Stimulated activated CD4-positive, alpha-beta T cell treated with anti-CD3 and anti-CD28 coated beads, Interleukin-15, amount 100 ng/mL, for 1 hour (primary cell): ENCODE data around the gene STAMBPL1.

Experiments used
- DNase-seq, 2 donors: peaks; one replicate each; pipeline ENCODE4 v3.0.0-alpha.2; 2020; ENCODE audit warnings: low read depth in 1 of 2, low spot score in 1 of 2

STAMBPL1 gene

DNA sequence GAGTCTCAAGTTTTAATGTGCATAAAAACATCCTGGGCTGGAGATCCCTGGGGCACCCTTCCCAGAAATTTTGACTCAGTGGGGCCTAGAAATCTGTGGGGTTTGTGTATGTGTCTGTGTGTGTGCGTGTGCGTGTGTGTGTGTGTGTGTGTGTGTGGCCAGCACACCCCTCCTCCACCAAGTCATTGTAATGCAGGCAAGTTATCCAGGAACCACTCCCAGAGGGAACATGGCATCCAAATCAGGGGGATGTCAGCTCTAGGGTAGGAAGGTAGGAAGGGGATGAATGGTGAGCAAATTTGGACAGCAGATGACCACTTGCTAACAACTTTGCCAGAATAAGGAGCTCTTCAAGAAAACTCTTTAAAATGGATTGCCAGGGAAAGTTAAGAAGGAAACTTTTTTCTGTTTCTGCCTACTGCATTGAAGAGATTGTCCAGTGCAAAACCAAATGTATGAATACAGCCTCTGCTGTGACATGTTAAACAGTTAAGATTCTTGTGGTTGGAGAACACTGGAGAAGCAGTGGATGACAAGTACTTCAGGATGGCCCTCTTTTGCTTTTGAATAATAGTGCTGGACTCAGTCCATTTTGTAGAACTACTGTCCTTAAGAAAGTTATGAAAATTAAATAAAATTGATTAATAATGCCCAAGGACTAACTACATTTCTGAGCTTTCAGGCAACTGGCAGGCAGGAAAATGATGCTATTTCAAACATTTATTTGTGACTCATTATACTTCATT, 12.3 kb downstream of the STAMBPL1 start:
- no peak for DNase-seq

DNA sequence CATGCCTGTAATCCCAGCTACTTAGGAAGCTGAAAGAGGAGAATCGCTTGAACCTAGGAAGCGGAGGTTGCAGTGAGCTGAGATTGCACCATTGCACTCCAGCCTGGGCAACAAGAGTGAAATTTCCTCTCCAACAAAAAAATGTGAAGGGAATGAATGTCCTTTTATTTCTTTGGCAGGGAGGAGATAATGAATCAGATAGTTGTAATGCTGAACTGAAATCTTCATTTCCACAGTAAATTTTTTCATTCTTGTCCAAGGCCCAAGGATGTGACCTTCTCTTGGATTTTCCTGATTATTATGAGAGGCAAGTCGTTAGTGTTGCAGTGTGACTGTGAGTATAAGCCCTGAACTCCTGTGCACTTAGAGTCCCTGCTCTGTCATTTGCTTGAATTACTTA, 13.6 kb downstream of the STAMBPL1 start:
- no peak for DNase-seq

DNA sequence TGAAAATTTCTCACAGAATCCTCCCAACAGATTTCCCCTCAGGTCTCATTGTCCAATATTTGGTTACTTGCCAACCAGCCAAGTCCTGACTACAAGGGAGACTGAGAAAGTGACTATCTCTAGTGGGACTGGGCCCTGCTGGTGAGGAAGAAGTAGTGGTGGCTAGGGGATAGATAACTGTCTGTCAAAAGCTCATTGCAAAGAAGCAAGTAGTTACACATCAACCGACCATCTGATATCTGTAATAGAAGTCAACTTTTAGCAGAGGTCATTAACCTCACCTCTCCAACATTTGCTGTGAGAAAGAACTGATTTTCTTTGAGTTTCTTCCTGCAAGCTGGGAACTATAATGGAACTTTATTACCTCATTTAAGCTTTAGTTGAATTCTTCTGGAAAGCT, 15.2 kb downstream of the STAMBPL1 start:
- DNase-seq = no peak

DNA sequence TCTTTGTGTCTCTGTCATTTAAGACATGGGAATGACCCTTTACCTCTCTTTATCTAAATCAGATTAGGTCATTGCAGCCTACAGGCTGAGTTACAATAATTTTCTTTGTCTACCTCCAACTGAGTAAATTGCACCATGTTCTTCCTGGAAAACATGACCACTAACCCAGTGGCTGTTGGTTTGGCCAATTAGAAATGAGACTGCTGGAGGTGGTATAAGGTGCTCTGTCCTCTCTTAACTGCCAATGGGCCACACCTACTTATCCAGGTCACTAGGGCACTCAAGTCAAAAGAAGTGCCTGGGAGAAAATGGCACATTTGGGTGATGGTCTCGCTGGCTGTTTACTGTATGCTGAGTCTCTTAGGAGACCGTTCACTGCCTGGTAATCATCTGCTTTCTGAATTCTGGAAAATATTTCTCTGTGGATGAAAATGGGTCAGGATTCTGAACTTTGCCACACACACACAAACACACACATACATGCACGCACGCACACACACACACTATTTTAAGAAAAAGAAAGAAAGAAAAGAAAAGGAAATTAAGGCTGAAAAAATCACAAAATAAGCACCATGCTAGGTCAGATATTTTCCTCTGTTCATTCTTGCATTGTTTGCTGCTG, 16.4 kb downstream of the STAMBPL1 start:
- DNase-seq = no peak

DNA sequence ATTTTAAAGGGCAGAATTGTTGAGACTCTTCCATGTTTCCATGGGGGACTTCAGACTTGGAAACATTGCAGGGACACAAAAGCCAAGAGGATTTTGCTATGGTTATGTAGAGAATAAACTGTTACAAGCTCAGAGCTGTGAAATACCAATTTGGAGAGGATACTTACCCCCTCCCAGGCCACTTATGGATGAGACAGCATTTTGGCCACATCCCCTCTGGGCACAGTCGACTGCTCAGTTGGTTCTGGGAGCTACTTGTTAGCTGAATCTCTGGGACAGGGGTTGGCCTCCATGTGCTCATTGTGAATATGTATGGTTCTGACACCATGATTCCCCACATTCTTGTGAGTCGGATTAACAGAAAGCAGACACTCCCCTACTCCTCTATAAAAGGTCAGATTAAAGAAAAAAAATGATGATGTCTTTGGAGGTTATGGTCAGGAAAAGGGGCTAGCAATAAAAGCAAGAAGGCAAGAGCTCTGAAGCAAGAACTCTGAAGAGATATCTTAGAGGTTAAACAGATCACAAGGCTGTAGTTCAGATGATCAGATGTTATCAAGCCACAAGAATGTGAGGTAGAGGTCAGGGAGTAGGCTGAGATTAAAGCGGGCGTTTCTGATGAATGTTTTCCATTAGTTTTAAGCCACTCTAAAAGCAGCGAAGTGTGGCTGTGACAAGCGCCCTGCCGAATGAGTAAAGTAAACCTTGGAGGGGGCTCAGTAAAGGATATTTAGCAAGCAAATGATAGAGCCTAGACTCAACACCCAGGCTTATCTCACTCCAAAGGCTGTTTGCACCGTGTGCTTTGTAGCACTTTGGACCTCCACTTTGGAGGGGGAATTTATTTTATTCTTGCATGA, 17.2 kb downstream of the STAMBPL1 start:
- DNase-seq = no peak

DNA sequence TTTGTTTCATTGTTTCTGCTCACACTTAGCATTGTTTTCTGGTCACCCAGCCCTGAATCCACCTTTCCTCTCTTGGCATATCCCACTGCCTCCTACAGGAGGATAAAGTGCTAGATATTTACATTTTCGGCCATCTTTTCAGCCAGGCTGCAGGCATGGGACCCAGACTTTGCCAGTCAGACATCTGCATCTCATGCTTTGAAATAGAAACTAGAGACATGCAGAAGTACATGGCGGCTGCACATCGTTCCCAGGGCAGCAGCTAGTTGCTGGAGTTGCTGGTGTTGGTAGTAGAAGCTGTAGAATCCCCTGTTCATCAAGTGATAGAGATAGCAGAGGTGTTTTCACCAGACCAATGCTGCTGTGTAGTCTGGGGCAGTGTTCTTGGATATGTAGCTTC, 18.7 kb downstream of the STAMBPL1 start:
- no peak for DNase-seq

DNA sequence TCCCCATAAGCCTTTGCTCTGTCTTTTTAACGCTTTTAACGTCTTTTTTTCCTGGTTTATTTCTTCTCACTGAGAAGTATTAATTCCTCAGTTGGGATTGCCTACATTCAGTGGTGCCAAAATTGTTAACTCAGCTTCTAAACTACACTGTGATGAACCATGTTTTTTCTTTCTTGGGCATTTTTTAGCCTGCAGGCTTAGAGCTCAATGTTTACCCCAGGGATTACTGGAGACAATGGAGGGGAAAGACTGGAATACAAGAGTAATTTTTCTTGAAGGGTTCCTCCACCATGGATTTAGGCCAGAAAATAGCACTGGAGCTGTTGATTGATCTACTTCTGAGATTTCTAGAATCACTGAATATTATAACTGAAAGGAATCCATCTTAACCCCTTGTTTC, 19.8 kb downstream of the STAMBPL1 start:
- no peak for DNase-seq

DNA sequence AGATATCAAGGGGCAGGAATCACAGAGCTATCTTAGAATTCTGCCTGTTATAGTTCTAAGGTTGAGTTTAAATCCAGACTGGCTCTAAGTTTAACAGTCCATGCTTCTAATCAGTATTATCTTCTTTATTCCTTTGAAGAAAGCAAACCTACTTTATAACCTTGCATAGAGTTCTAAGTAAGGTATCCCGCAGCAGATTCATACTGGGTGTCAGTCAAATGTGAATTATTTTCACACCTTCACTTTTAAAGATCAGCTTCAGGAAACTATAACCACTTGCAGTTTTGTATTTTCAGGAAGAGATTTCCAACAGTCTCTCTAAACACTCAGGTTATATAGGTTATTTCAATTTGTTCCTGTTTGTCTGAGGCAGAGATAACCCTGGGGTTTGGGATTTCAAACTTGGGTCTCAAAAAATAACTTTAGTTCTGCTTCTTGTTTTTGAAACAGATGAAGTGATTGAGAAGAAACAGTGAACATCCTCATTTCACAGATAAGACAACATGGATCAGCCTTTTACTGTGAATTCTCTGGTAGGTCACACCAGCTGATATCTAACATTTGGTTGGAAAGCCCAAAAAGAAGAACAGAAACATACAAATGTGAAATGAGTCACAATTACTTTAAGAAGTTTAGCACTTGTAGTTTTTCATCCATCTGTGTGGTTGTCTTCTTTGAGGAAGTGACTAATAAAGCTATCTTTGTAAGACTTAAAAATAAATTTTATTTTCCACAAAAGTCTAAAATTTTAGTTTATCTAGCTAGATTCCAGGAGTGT, 21.4 kb downstream of the STAMBPL1 start:
- no peak for DNase-seq

DNA sequence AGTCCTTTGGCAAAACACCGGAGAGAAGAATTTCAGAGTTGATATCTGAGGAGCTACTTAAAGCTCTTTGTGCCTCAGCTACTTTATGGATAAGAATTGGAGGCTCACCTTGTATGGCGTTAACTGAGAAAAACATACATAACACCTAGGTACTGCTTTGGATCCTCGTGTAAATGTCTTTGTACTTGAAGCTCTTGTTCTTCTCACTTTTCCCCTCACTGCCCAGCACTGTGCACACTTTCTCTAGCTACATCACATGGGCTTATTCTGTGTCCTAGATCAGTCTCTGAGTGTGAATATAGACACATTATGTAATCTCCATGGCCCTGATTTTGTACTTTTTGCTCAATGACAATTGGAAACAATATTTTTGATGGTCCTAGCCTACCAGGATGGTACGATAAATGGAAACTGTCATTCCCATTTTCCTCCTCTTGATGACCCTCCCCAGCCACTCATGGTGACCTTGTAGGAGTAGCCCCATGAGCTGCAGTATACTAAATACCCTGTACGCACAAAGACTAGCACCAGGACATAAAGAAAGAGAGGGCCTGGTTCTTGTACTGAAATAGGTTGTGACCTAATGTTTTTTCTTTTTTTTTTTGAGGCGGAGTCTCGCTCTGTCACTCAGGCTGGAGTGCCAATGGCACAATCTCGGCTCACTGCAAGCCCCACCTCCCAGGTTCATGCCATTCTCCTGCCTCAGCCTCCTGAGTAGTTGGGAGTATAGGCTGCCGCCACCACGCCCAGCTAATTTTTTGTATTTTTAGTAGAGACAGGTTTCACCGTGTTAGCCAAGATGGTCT, 22.1 kb downstream of the STAMBPL1 start:
- DNase-seq = no peak

DNA sequence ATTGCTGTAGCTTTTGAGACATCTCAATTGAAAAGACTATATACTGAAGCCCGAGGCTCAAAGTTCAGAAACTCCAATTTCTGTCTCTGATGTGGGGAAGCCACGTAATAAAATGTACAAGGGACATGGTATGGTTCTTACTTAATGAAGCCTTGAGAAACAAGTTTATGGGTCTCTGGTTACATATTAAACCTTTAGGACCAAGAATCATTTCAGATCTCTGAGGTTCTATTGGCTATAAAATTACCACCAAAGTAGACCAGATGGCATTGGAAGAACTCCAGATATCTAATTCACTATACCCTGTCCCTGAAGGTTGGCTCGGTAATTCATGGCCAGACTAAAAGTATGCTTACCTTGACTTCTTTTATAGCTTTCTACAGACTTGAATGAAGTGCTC, 23.7 kb downstream of the STAMBPL1 start:
- no peak for DNase-seq

DNA sequence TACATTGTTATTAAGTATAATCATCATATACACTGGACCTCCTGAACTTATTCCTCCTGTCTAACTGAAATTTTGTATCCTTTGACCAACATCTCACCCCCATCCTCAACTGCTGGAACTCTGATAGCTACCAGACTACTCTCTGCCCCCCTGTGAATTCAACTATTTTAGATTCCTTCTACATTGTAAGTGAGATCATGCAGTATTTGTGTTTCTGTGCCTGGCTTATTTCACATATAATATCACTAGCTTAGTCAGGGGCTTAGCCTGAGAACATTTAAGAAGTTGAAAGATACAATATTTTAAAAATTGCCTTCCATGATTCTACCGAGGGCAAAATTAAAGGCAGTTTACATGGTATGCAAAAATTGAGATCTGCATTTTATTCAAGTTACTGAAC, 26.9 kb downstream of the STAMBPL1 start:
- DNase-seq = no peak

DNA sequence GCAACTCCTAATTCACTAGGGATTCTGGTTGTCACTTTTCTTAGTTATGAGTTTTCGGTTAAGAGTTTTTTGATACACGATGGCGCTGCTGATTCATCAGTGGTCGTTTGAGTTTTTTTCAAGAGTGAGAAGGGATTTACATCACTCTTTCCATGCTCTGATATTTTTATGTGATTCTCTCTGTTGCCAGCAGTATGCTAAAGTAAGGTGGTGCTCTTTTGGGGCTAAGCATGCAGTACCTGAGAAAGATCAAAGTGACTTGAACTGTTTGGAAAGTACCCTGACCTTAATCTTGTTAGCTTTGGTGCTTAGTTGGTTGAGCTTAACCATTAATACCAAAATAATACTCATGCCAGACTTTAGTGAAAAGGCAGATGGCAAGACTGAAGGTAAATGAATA, 28.1 kb downstream of the STAMBPL1 start:
- DNase-seq = no peak

DNA sequence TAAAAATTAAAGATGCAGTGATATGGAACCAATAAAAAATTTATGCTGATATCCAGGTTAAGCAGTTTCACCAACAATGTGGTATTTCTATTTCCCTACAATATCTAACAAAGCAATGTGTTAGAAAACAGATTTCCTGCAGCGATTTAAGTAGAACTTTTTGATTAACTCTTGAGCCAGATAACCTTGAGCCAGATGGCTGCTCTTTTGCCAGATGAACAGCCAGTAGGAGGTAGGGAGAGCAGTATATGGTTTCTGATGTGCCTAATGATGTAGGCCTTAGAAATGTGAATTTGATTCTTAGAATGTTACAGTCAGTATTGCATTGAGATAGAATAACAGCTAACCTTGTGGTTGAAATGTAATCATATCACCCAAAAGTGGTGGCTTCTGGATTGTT, 31.1 kb downstream of the STAMBPL1 start:
- DNase-seq = no peak

DNA sequence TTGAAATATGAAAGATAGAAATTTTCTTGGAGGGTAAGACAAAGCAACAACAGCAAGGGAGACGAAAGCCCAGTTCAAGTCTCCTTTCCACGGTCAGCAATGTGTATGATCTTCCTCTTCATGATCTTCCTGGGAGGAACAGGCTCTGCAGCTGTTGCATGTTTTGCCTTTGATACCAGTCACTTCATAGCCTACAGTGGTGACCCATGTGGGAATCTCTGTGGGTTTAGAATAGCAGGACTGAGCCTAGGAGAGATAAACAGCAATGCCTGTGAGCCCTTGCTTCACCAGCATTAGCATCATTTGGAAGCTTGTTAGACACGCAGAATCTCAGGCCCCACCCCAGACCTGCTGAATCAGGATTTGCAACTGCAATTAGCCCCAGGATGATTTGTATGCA, 31.8 kb downstream of the STAMBPL1 start:
- no peak for DNase-seq

DNA sequence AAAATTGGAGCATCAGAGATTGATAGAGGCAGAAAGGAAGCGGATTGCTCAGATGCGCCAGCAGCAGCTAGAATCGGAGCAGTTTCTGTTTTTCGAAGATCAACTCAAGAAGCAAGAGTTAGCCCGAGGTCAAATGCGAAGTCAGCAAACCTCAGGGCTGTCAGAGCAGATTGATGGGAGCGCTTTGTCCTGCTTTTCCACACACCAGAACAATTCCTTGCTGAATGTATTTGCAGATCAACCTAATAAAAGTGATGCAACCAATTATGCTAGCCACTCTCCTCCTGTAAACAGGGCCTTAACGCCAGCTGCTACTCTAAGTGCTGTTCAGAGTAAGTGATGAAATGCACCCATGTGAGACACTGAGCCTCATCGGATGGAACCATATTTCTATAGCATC, 33.1 kb downstream of the STAMBPL1 start:
- no peak for DNase-seq

DNA sequence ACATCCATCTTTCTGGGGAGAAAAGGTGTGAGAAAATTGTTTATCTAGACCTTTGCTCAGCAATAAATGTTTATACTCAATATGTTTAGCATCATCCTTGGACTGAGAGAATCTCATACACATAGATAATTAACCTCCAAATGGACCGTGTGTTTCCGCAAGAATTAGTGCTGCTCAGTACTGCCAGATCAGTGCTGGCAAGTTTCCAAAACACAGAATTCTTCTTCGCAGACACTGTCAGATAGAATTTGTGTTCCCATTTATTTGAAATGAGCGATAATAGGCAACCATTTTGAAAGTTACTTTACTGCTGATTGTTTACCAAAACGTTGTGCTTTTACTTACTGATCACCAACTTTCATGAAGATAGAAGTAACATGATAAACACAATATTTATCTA, 33.7 kb downstream of the STAMBPL1 start:
- no peak for DNase-seq

DNA sequence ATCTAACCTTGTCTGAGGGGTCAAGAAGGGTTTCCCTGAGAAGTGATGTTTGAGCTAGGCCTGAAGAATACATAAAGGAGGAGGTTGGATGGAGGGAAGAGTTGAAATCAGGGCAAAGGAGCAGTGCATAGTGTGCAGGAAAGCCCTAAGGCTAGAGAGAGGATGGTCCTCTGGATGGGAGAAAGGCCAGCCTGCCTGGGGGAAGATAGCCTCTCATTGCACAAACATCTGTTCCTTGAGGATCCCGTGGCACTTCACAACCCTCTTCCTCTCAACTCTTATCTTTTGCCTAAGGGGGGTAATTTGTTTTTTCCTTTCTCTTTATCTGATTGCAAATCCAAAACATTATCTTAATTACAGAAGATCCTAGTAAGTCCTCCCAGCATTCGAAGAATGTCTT, 35.7 kb downstream of the STAMBPL1 start:
- no peak for DNase-seq

DNA sequence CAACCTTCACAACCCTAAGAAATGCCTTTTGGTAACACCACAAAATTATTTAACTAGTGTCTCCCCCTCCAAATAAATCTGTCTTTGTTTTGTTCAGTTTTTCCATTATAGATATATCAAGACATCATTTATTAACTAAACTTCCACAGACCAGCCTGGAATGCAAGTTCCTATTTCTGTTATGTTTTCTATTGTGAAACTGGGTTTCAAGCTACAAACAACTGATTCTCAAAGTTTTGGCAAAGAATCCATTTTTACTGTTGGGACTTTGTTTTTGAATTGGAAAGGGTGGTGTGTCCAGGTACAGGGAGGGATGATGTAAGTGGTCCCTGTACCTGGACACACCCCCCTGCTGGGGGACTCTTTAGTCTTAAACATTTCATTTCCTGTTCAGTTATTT, 36.2 kb downstream of the STAMBPL1 start:
- no peak for DNase-seq

DNA sequence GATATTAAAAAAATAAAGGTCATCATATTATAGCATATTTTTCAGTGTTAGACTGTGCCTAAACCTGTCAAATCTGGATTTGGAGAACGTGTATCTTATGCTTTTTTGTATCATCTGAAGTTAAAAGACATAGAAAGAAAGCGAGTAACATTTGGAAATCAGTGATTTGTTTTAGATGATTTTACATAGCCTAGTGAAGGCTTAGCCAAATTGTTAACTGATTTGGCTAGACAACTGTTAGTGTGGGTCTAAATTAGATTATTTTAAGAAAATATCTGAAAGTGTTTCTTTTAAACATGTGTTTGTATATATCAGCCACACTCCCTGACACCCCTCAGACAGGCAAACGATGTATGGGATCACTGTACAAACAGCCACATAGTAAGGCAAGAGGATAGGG, 36.9 kb downstream of the STAMBPL1 start:
- no peak for DNase-seq

DNA sequence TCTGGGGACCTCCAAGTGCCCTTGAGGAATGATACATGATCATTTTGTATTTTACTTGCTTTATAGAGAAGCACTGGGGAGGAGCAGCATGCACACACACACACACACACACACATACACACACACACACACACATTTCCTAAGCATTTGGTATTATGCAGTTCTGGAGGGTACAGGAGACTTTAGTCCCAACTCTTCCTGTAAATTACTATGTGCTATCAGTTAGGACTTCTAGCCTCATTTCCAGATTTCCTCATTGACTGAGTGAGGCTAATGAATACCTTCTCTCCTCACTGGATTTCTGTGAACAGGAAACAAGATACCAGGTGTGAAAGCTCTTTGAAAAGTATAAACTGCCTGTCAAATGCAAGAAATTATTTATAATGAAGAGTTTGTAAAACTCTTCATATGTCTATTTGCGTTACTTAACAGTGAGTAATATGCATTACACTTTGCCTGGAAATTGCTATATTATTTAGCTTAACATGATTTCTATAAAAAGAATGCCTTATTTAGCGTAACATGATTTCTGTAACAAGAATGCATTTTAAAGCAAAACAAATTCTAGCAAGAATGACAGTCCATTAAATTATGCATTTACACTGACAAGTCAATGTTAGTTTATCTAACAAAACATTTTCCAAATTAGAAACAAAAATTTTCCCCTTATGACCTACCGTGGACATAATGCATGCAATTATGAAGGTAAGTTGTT, 38.3 kb downstream of the STAMBPL1 start:
- no peak for DNase-seq
